ENCODE results near the gene TMEM236.
A peak's percentile ranks its signal among the peaks of the same experiment; 100 is the strongest.

Gene TMEM236

DNA sequence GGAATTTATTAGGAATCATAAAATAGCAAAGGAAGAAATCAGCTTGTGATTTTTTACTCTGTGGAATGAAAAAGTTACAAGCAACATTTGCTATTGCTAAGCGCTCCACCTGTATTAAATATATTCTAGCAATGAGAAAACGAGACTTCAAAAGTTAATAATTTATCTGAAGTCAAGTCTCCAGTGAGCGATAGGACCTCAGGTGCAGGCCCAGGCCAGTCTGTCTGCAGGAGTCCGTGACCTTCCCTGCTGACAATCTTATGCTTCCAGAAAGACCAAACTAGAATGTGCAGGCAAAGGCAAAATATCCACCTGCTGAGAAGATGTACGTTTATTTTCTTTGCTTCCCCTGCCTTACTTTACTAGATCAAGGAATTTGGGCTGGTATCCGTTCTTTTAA lies 79.9 kb downstream of the TMEM236 start:
- no peak for TF ChIP-seq CTCF (IDR thresholded peaks at IDR 0.05; ENCODE audit: control insufficient read depth, extremely low read depth, insufficient read depth)
- DNase-seq (ENCODE audit: low read depth), result no peak
- H3K4me3 ChIP-seq (ENCODE audit: low read depth, low read length), result no peak overlapping the region

DNA sequence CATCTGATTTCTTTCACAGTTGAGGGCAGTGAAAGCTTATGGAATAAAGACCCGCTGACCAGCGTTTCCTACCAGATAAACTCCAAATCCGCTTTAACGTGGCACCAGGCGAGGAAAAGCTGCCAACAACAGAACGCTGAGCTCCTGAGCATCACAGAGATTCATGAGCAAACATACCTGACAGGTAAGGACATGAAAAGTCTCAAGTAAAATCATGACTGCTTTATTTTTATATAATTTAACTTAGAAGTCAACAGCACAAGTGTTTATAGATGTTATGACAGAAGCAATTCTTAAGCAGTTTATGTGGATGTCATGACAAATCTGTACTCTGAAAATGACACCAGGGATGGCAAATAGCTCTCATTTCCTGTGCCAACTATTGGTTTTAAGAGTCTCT lies 81.7 kb downstream of the TMEM236 start:
- TF ChIP-seq CTCF (IDR thresholded peaks at IDR 0.05; ENCODE audit: control insufficient read depth, extremely low read depth, insufficient read depth), result no peak
- H3K4me3 ChIP-seq (ENCODE audit: low read depth, low read length), result no peak overlapping the region

DNA sequence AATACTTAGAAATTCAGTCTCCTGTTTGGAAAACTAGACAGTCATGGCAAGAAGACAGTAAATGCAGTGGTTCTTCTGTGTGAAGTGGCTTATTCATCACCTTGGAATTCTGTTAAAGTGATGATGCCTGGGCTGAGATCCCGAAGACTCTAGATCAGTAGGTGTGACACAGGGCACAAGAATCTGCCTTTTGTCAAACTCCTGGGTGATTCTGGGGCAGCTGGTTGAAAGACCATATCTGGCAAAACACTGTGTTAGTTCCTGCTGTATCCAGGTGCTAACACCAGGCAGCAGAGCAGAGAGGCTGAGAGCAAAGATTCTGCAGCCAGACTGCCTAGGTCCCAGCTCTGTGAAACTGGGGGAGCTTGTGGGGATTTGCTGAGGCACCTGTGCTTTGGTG lies 83.7 kb downstream of the TMEM236 start:
- H3K4me3 ChIP-seq (ENCODE audit: low read depth, low read length), result no peak overlapping the region
- TF ChIP-seq CTCF (IDR thresholded peaks at IDR 0.05; ENCODE audit: control insufficient read depth, extremely low read depth, insufficient read depth), result no peak
- no peak for DNase-seq (ENCODE audit: low read depth)

More for the DNA sequence above, 81.7 kb downstream of the TMEM236 start:
- no peak for DNase-seq (ENCODE audit: low read depth)

GRCh38 chr10:17836942-17837341 lies 84.9 kb downstream of the TMEM236 start:
- H3K4me3 ChIP-seq (ENCODE audit: low read depth, low read length), result peak overlapping the region; percentile 36; the same call in 1 of the 2 replicates
- peak; percentile 15 for DNase-seq (ENCODE audit: low read depth)
- no peak for TF ChIP-seq CTCF (IDR thresholded peaks at IDR 0.05; ENCODE audit: control insufficient read depth, extremely low read depth, insufficient read depth)

GRCh38 chr10:17838080-17838648 lies 86.2 kb downstream of the TMEM236 start:
- H3K4me3 ChIP-seq (ENCODE audit: low read depth, low read length), result no peak overlapping the region
- no peak for TF ChIP-seq CTCF (IDR thresholded peaks at IDR 0.05; ENCODE audit: control insufficient read depth, extremely low read depth, insufficient read depth)
- no peak for DNase-seq (ENCODE audit: low read depth)

DNA sequence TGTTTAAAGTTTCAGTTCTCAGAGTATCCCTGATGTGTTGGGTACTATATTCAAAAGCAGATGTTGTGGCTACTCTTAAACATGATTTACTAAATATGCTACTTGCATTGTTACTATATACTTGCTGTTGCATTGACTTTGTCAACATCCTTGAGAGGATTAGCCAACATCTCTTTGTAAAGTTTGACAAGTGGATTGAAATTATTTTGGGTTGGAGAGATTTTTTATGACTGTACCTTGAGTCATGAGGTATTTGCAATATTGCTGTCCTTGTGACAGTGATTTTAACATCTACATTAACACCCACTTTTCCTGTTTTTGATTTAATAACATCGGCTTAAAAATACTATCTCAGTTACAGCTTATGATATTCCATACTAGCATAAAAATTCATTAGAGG lies 89.0 kb downstream of the TMEM236 start:
- H3K4me3 ChIP-seq (ENCODE audit: low read depth, low read length), result no peak overlapping the region
- no peak for DNase-seq (ENCODE audit: low read depth)
- no peak for TF ChIP-seq CTCF (IDR thresholded peaks at IDR 0.05; ENCODE audit: control insufficient read depth, extremely low read depth, insufficient read depth)

- DNase-seq (ENCODE audit: low read depth), result no peak
- no peak overlapping the region for H3K4me3 ChIP-seq (ENCODE audit: low read depth, low read length)
- no peak for TF ChIP-seq CTCF (IDR thresholded peaks at IDR 0.05; ENCODE audit: control insufficient read depth, extremely low read depth, insufficient read depth)
These were observed 90.6 kb downstream of the TMEM236 start for GRCh38 chr10:17842641-17843040.
